WI38 (cell line): ENCODE measurements around the gene NLGN1.
"Not testable (repeated sequence)": the region's sequence is repeated elsewhere in the genome, so short reads cannot be mapped to it uniquely, and the experiment has no call there.

Experiments
- H3K4me3 ChIP-seq: 2 replicates; pipeline ENCODE4 v1.5.1; 2011; ENCODE audit warnings: low read depth, mild to moderate bottlenecking, control low read depth, low read length
- TF ChIP-seq, protein P1 (sequence below): IDR thresholded peaks from 2 replicates; pipeline ENCODE4 v1.5.1; 2012; ENCODE audit warnings: low read depth, mild to moderate bottlenecking, control low read depth, low read length

NLGN1 gene

GRCh38 chr3:173430576-173430975, 33.0 kb downstream of the NLGN1 start:
- no peak overlapping the region for H3K4me3 ChIP-seq
- TF ChIP-seq, protein P1, sequence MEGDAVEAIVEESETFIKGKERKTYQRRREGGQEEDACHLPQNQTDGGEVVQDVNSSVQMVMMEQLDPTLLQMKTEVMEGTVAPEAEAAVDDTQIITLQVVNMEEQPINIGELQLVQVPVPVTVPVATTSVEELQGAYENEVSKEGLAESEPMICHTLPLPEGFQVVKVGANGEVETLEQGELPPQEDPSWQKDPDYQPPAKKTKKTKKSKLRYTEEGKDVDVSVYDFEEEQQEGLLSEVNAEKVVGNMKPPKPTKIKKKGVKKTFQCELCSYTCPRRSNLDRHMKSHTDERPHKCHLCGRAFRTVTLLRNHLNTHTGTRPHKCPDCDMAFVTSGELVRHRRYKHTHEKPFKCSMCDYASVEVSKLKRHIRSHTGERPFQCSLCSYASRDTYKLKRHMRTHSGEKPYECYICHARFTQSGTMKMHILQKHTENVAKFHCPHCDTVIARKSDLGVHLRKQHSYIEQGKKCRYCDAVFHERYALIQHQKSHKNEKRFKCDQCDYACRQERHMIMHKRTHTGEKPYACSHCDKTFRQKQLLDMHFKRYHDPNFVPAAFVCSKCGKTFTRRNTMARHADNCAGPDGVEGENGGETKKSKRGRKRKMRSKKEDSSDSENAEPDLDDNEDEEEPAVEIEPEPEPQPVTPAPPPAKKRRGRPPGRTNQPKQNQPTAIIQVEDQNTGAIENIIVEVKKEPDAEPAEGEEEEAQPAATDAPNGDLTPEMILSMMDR, result no peak

GRCh38 chr3:173439004-173439403, 41.5 kb downstream of the NLGN1 start:
- TF ChIP-seq, protein P1, result no peak
- H3K4me3 ChIP-seq, result no peak overlapping the region

GRCh38 chr3:173440514-173440913, 43.0 kb downstream of the NLGN1 start:
- H3K4me3 ChIP-seq, result no peak overlapping the region

DNA sequence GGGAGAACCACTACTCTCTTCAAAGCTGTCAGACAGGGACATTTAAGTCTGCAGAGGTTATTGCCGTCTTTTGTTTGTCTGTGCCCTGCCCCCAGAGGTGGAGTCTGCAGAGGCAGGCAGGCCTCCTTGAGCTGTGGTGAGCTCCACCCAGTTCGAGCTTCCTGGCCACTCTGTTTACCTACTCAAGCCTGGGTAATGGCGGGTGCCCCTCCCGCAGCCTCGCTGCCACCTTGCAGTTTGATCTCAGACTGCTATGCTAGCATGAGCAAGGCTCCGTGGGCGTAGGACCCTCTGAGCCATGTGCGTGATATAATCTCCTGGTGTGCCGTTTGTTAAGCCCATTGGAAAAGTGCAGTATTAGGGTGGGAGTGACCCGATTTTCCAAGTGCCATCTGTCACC, 54.0 kb downstream of the NLGN1 start:
- H3K4me3 ChIP-seq, result not testable (repeated sequence)

More at GRCh38 chr3:173440514-173440913, 43.0 kb downstream of the NLGN1 start:
- TF ChIP-seq, protein P1, result no peak

DNA sequence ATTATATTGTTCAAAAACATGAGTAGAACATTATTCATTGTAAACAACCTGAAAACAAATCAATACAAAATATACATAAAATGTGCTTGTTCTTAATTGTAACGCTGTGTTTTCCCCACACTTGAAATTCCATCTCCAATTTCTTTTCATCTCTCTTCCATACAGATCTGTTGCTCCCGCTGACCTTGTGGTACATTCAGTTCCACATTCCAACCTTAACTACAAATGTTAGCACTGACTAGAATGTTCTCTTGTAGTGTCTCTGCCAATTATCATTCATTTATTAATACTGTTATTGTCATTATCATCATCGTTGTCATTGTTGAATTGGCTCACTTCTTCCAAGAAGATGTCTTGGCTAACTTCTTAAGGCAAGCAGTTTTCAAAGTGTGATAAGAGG, 65.7 kb downstream of the NLGN1 start:
- no peak overlapping the region for H3K4me3 ChIP-seq
- TF ChIP-seq, protein P1, result no peak

- H3K4me3 ChIP-seq, result no peak overlapping the region
- TF ChIP-seq, protein P1, result no peak
These were observed 67.6 kb downstream of the NLGN1 start for GRCh38 chr3:173465112-173465511.

- H3K4me3 ChIP-seq, result no peak overlapping the region
- TF ChIP-seq, protein P1, result no peak
These were observed 68.5 kb downstream of the NLGN1 start for GRCh38 chr3:173465898-173466678.

DNA sequence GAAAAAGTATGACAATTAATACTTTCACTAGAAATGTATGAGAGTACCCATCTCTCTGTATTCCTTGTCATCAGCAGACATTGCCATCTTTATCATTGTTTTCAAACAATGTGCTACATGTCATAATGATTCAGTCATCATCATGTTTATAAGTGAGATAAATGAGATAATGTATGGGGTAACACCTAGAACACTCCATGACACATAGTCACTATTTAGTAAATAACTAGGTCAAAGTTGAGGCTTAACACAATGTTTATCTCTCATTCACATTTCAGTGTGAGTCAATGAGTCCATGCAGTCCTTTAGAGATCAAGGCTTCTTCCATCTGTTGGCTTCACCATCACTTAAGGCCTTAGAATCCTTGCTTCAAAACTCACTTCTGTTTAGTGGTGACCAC, 70.0 kb downstream of the NLGN1 start:
- TF ChIP-seq, protein P1, result no peak
- H3K4me3 ChIP-seq, result no peak overlapping the region
